Brain microvascular endothelial cell (primary cell): ENCODE measurements around the gene RCAN1.

Source experiments
- DNase-seq: peaks from one replicate; pipeline ENCODE4 v3.0.0-alpha.2; 2020
- H3K27ac ChIP-seq: fragments of 250-450 bp; sonication (Bioruptor Pico); 2 replicates; pipeline ENCODE4 v1.5.1; 2020; ENCODE audit warnings: mild to moderate bottlenecking, moderate library complexity
- H3K27me3 ChIP-seq: fragments of 250-450 bp; sonication (Bioruptor Pico); replicated peaks from 2 replicates; pipeline ENCODE4 v1.5.1; 2020; ENCODE audit warnings: mild to moderate bottlenecking
- H3K36me3 ChIP-seq: fragments of 250-450 bp; sonication (Bioruptor Pico); replicated peaks from 2 replicates; pipeline ENCODE4 v1.5.1; 2020; ENCODE audit warnings: mild to moderate bottlenecking
- H3K4me3 ChIP-seq: 2 replicates; pipeline ENCODE4 v1.5.1; 2011; ENCODE audit warnings: low read depth, mild to moderate bottlenecking, control low read depth, low read length, moderate library complexity
- CTCF ChIP-seq: IDR thresholded peaks from 2 replicates; pipeline ENCODE4 v1.5.1; 2011; ENCODE audit warnings: low read depth, mild to moderate bottlenecking, moderate library complexity, low read length, control low read depth, inconsistent platforms; ENCODE audit errors: missing control alignments
- in situ Hi-C: cut with HindIII; loops from 2 replicates; pipeline ENCODE4 v1.10.0; 2017; ENCODE audit warnings: low sequenced_read_pairs, low pct_ligation_motif_present

Gene RCAN1

GRCh38 chr21:34648739-34649297 is 33.9 kb upstream of the RCAN1 start:
- in situ Hi-C loops = no loop called here
- DNase-seq = no peak

GRCh38 chr21:34647555-34647954 is 32.6 kb upstream of the RCAN1 start:
- no peak for TF ChIP-seq CTCF
- peaks cover 20% of the 10 kb centered on the region for H3K27me3 ChIP-seq
- in situ Hi-C loops = no loop called here
- no peak overlapping the region for H3K27ac ChIP-seq
- no peak for DNase-seq
- no peak overlapping the region for H3K4me3 ChIP-seq
- H3K36me3 ChIP-seq = no peaks in the 10 kb centered on the region

More at GRCh38 chr21:34648739-34649297, 33.9 kb upstream of the RCAN1 start:
- H3K27ac ChIP-seq = no peak overlapping the region
- peaks cover 24% of the 10 kb centered on the region for H3K27me3 ChIP-seq
- no peak for TF ChIP-seq CTCF
- H3K4me3 ChIP-seq = no peak overlapping the region
- H3K36me3 ChIP-seq = no peaks in the 10 kb centered on the region

GRCh38 chr21:34644825-34645224 is 29.9 kb upstream of the RCAN1 start:
- H3K4me3 ChIP-seq = no peak overlapping the region
- no peak for DNase-seq
- H3K27me3 ChIP-seq = peaks cover 17% of the 10 kb centered on the region
- in situ Hi-C loops = no loop called here
- H3K36me3 ChIP-seq = no peaks in the 10 kb centered on the region
- H3K27ac ChIP-seq = no peak overlapping the region
- no peak for TF ChIP-seq CTCF

- DNase-seq = peak; percentile 77
- TF ChIP-seq CTCF = no peak
- Histone ChIP-seq H3K4me3 (no peak overlapping the region), H3K27ac (no peak overlapping the region), H3K36me3 (no peaks in the 10 kb centered on the region), H3K27me3 (peaks cover 6% of the 10 kb centered on the region)
- in situ Hi-C loops = no loop called here
Measured at GRCh38 chr21:34642211-34643075, 27.5 kb upstream of the RCAN1 start.

GRCh38 chr21:34640858-34641257 is 25.9 kb upstream of the RCAN1 start:
- no peaks in the 10 kb centered on the region for H3K27me3 ChIP-seq
- H3K27ac ChIP-seq = peak overlapping the region; percentile 34
- no peaks in the 10 kb centered on the region for H3K36me3 ChIP-seq
- DNase-seq = peak; percentile 91
- TF ChIP-seq CTCF = no peak
- H3K4me3 ChIP-seq = no peak overlapping the region
- in situ Hi-C loops = no loop called here
